ENCODE measurements around the gene ZNF154. TPM values are rescaled to one million over a fixed set of nuclear protein-coding genes. Genes with fewer than 3 reads are reported as not detected.
A peak's percentile ranks its signal among the peaks of the same experiment; 100 is the strongest.

The ZNF154 gene
- total RNA-seq, 1 donor from 2014 or later = 3.5 TPM

DNA sequence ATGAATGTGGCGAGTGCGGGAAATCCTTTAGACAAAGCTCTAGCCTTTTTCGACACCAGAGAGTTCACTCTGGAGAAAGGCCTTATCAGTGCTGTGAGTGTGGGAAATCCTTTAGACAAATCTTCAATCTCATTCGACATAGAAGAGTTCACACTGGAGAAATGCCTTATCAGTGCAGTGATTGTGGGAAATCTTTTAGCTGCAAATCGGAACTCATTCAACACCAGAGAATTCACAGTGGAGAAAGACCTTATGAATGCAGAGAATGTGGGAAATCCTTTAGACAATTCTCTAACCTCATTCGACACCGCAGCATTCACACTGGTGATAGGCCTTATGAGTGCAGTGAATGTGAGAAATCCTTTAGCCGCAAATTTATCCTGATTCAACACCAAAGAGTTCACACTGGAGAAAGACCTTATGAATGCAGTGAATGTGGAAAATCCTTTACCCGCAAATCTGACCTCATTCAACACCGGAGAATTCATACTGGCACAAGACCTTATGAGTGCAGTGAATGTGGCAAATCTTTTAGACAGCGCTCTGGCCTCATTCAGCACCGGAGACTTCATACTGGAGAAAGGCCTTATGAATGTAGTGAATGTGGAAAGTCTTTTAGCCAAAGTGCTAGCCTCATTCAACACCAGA lies 21.5 kb downstream of the ZNF154 start:
- ATAC-seq (no peak), DNase-seq (no peak)
- intact Hi-C loops (cut with micrococcal nuclease) = no loop called here

DNA sequence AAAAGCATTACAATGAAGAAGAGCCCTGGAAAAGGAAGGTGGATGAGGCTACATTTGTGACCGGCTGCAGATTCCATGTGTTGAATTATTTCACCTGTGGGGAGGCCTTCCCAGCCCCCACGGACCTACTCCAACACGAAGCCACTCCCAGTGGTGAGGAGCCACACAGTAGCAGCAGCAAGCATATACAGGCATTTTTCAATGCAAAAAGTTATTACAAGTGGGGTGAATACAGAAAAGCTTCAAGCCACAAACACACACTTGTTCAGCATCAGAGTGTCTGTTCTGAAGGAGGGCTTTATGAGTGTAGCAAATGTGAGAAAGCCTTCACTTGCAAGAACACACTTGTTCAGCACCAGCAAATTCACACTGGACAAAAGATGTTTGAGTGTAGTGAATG lies 22.3 kb downstream of the ZNF154 start:
- no peak for DNase-seq
- intact Hi-C loops (cut with micrococcal nuclease) = no loop called here
- ATAC-seq = no peak

DNA sequence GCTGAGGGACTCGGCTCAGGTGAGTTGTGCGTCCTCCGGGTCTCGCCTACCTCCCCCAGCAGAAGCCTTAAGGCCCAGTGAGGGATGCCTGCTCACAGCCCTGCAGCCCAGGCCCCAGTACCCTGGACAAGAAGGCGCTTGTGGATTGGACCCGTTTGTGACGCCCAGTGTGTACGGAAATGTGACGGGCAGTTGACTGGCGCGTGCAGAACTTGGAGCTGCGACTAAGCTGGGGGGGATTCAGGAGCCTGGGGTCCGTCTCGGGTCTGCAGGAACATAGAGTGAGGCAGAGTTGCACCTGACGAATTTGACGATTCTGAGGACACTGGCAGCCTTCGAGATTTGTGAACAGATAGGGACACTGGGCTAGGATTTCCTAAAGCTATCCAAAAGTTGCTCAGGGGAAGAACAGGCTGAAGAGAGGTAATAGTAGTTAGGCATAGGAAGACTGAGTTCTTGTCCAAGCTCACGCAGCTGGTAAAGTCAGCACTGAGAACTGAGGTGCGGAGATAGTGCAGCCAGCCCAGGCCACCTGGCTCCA lies 26.7 kb downstream of the ZNF154 start:
- DNase-seq (no peak), ATAC-seq (no peak)
- intact Hi-C loops (cut with micrococcal nuclease) = no loop called here

- ATAC-seq (no peak), DNase-seq (no peak)
- intact Hi-C loops (cut with micrococcal nuclease) = no loop called here
Measured at GRCh38 chr19:57675881-57676280, 33.1 kb downstream of the ZNF154 start.

- DNase-seq (no peak), ATAC-seq (no peak)
- intact Hi-C loops (cut with micrococcal nuclease) = no loop called here
Measured at GRCh38 chr19:57672466-57672865, 36.5 kb downstream of the ZNF154 start.

GRCh38 chr19:57671124-57671895 lies 37.7 kb downstream of the ZNF154 start:
- intact Hi-C loops (cut with micrococcal nuclease) = no loop called here
- ATAC-seq = peak; percentile 35

GRCh38 chr19:57668635-57669034 lies 40.4 kb downstream of the ZNF154 start, which contains the start of gene ZSCAN4:
ZSCAN4 (plus strand) TSS chr19:57668935; CDS start chr19:57676146, 7,211 bp downstream.
- DNase-seq = no peak
- intact Hi-C loops (cut with micrococcal nuclease) = no loop called here
- ATAC-seq = no peak

More at GRCh38 chr19:57671124-57671895, 37.7 kb downstream of the ZNF154 start:
- DNase-seq = no peak

GRCh38 chr19:57667228-57667627 lies 41.8 kb downstream of the ZNF154 start:
- DNase-seq (no peak), ATAC-seq (no peak)
- intact Hi-C loops (cut with micrococcal nuclease) = no loop called here

GRCh38 chr19:57665261-57665806 lies 43.7 kb downstream of the ZNF154 start:
- intact Hi-C loops (cut with micrococcal nuclease) = no loop called here
- DNase-seq = no peak
- ATAC-seq = no peak

GRCh38 chr19:57664269-57665127 lies 44.5 kb downstream of the ZNF154 start:
- ATAC-seq = peak; percentile 99
- intact Hi-C loops (cut with micrococcal nuclease) = no loop called here
- DNase-seq = peak; percentile 80

DNA sequence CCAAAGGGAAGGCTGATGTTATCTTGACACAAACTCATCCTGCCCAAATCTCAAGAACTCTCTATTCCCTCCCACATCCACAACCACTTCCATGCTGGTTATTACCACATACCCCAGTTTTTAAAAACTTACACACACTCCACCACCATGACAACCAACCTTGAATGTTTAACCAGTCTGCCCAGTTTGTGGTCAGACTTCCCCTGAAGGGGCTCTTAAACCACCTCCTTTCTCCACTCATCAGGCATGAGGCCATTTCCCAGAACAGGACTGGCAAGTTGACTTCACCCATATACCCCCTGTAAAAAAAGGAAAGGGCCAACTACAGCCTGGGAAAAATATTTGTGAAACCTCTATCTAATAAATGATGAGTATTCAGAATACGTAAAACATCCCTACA lies 52.7 kb downstream of the ZNF154 start:
- DNase-seq (no peak), ATAC-seq (no peak)
- intact Hi-C loops (cut with micrococcal nuclease) = no loop called here

DNA sequence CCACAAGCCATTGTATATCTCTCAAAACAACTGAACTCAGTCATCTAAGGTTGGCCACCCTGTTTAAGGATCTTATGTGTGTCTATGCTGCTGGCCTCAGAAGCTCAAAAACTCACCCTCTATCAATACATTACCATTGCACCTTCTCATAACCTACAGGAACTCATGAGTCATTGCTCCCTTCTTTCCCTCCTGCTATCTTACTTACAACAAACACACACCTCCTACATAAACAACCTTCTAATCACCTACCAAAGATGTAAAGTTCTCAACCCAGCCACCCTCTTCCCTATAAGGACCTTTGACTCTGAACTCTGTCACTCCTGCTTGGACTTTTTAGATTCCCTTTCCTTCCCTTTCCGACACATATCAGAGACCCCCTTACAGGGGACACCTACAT lies 53.6 kb downstream of the ZNF154 start:
- ATAC-seq = no peak
- intact Hi-C loops (cut with micrococcal nuclease) = no loop called here
- DNase-seq = no peak

DNA sequence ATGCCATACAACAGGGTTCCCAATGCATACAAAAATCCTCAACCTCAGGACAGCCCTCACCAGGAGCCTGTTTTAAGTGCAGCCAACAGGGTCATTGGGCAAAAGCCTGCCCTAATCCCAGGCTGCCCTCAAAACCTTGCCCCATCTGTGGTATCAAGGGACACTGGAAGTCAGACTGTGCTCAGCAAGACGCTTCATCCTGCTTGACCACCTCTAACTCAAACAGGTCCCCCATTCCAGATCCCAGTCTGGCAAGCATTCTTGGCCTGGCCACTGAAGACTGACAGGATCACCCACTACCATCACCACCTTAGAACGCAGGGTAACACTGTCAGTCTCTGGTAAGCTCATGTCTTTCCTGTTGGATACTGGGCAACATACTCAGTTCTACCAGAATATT lies 55.3 kb downstream of the ZNF154 start:
- DNase-seq = no peak
- ATAC-seq = no peak
- intact Hi-C loops (cut with micrococcal nuclease) = no loop called here

GRCh38 chr19:57651654-57651996 lies 57.4 kb downstream of the ZNF154 start:
- no peak for ATAC-seq
- intact Hi-C loops (cut with micrococcal nuclease) = no loop called here
- no peak for DNase-seq

DNA sequence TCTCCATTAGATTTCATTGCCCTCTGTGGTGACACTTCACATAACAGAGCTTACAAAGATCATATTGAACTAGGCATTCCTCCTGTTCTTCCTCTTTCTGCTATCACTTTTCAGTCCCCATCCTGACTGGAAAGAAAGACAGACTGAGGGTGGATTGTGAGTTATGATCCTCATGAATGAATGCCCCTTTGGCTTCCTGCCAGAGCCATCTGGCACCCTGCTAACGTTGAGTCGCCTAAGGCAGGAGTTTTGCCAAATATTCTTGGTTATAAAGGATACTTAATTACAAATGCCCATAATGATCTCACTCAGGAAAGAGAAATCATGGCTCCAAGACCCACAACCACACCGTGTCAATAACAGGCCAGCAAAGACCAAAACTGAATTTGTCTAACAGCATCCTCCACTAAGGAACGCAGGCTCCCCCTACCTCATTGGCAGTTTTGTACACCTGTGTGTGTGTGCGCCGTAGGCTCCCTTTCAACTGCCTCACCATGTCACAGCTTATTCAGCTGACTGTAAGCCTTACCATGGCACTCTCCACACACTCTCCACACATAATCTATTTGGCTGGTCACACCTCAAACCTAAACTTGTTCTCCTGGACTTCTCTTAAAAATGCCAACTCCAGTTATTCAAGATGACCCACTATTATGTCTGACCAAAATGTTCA lies 60.5 kb downstream of the ZNF154 start:
- DNase-seq (no peak), ATAC-seq (no peak)
- intact Hi-C loops (cut with micrococcal nuclease) = no loop called here
